GM12891 (cell line): Measurements from ENCODE around the gene RDX.

Experiments used
- DNase-seq: peaks from one replicate; pipeline ENCODE4 v3.0.0; 2011; ENCODE audit warnings: low spot score; ENCODE audit not compliant: insufficient read length
- FAIRE-seq: peaks from 2 replicates; lab custom pipeline; 2011; peaks lifted over from hg19 to GRCh38; lab: Jason Lieb, UNC
- PAX5 ChIP-seq: IDR thresholded peaks from 2 replicates; pipeline ENCODE4 v1.6.1; 2011; ENCODE audit warnings: low read length, moderate library complexity, mild to moderate bottlenecking; ENCODE audit not compliant: insufficient read depth, severe bottlenecking
- POLR2A ChIP-seq: IDR thresholded peaks from 2 replicates; pipeline ENCODE4 v1.6.1; 2011; ENCODE audit warnings: low read depth, low read length, control low read depth
- POLR2AphosphoS5 ChIP-seq: IDR thresholded peaks from 2 replicates; pipeline ENCODE4 v1.6.1; 2011; ENCODE audit warnings: low read depth, low read length, control low read depth
- POU2F2 ChIP-seq: IDR thresholded peaks from 2 replicates; pipeline ENCODE4 v1.6.1; 2011; ENCODE audit warnings: low read depth, mild to moderate bottlenecking, control low read depth, low read length, moderate library complexity
- SPI1 ChIP-seq: IDR thresholded peaks from 2 replicates; pipeline ENCODE4 v1.6.1; 2011; ENCODE audit warnings: low read depth, low read length, control low read depth
- TAF1 ChIP-seq: IDR thresholded peaks from 2 replicates; pipeline ENCODE4 v1.6.1; 2011; ENCODE audit warnings: low read depth, low read length, control low read depth

RDX gene

DNA sequence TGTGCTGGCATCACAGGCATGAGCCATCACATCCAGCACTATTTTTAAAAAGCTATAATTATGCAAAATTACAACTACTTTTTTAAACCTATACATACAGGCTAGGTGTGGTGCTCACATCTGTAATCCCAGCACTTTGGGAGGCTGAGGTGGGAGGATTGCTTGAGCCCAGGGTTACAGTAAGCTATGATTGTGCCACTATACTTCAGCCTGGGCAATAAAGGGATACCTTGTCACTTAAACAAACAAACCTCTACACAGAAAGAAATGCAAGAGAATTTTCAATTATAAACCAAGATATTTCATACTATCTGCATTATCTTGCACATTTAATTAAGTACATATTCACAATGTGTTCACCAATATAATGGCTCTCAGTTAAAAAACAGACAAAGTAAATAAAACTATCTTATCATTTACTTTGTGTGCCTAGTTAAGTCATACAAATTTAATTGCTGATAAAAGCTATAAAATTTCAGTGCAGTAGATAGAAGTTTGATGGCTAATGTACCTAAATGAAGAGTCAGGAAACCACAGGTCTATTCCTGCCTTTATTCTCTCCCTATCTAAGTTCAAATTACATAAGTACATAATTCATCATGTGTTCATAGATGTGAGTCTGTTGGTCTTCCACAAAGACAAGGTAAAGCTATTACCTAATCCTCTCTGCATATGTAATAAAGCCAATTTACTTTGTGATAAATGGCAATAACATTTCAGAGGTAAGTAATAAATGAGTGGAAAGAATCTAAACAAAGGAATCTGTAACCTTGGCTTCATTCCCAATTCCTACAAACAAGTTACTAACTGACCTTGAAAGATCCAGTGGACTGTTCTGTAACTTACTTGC is 9.0 kb upstream of the RDX start:
- DNase-seq (no peak), FAIRE-seq (no peak)
- no peak for TF ChIP-seq TAF1
- no peak for TF ChIP-seq SPI1
- TF ChIP-seq POLR2AphosphoS5 = no peak
- TF ChIP-seq POU2F2 = no peak
- no peak for TF ChIP-seq PAX5
- no peak for TF ChIP-seq POLR2A

DNA sequence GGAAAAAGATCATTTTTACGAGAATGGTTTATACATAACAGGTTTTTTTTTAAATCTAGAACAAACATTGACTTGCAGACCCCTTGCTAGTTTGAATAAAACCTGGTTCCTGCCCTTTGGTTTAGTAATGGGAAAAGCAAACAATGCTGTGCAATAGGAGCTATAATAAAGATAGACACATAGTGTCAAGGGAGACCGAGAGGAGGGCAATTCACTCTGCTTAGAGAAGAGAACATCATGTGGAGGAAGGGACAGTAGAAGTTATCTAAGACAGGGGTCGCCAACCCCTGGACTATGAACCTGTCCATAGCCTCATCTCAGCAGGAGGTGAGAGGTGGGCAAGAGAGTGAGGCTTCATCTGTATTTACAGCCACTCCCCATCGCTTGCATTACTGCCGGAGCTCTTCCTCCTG is 7.0 kb upstream of the RDX start:
- DNase-seq (no peak), FAIRE-seq (no peak)
- no peak for TF ChIP-seq POLR2A
- no peak for TF ChIP-seq PAX5
- no peak for TF ChIP-seq POLR2AphosphoS5
- no peak for TF ChIP-seq TAF1
- TF ChIP-seq SPI1 = no peak
- TF ChIP-seq POU2F2 = no peak

DNA sequence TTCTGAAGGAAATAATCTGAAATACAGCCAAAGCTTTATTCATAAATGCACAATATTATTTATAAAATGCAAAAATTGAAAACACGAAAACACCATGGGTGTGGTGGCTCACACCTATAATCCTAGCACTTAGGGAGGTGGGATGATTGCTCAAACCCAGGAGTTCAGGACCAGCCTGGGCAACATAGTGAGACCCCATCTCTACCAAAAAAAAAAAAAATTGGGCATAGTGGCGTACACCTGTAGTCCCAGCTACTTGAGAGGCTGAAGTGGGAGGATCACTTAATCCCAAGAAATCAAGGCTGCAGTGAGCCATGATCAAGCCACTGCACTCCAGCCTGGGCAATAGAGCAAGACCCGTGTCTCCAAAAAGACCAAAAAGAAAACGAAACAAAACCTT is 5.2 kb upstream of the RDX start:
- FAIRE-seq = no peak
- no peak for DNase-seq

DNA sequence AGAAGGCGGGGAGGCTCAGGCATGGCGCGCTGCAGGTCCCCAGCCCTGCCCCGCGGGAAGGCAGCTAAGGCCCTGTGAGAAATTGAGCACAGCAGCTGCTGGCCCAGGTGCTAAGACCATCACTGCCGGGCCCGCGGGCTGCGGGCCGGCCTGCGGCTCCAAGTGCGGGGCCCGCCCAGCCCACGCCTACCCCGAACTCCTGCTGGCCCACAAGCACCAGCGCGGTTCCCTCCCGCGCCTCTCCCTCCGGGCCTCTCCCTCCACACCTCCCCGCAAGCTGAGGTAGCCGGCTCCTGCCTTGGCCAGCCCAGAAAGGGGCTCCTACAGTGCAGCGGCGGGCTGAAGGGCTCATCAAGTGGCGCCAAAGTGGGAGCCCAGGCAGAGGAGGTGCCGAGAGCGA is 4.6 kb upstream of the RDX start:
- TF ChIP-seq POLR2A = no peak
- no peak for TF ChIP-seq POLR2AphosphoS5
- TF ChIP-seq POU2F2 = no peak
- no peak for TF ChIP-seq SPI1
- TF ChIP-seq TAF1 = no peak
- TF ChIP-seq PAX5 = no peak
- DNase-seq = no peak
- no peak for FAIRE-seq

More for the DNA sequence above, 5.2 kb upstream of the RDX start:
- TF ChIP-seq PAX5 (no peak), POU2F2 (no peak), POLR2A (no peak), POLR2AphosphoS5 (no peak), TAF1 (no peak), SPI1 (no peak)

DNA sequence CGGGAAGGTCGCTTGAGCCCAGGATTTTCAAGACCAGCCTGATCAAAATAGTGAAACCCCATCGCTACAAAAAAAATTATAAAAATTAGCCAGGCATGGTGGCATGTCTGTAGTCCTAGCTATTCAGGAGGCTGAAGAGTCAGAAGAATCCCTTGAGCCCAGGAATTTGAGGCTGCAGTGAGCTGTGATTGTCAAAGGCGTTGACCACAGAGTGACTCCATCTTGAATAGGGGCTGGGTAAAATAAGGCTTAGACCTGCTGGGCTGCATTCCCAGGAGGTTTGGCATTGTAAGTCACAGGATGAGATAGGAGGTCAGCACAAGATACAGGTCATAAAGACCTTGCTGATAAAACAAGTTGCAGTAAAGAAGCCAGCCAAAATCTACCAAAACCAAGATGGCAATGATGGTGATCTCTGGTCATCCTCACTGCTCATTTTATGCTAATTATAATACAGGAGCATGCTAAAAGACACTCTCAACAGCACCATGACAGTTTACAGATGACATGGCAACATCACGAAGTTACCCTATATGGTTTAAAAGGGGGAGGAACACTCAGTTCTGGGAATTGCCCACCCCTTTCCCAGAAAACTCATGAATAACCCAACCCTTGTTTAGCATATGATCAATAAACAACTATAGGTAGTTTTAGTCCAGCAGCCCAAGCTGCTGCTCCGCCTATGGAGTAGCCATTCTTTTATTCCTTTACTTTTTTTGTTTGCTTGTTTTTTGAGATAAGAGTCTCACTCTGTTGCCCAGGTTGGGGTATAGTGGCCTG is 2.8 kb upstream of the RDX start:
- no peak for TF ChIP-seq POU2F2
- TF ChIP-seq POLR2A = no peak
- no peak for TF ChIP-seq PAX5
- TF ChIP-seq SPI1 = no peak
- no peak for TF ChIP-seq TAF1
- TF ChIP-seq POLR2AphosphoS5 = no peak
- no peak for FAIRE-seq
- DNase-seq = no peak

DNA sequence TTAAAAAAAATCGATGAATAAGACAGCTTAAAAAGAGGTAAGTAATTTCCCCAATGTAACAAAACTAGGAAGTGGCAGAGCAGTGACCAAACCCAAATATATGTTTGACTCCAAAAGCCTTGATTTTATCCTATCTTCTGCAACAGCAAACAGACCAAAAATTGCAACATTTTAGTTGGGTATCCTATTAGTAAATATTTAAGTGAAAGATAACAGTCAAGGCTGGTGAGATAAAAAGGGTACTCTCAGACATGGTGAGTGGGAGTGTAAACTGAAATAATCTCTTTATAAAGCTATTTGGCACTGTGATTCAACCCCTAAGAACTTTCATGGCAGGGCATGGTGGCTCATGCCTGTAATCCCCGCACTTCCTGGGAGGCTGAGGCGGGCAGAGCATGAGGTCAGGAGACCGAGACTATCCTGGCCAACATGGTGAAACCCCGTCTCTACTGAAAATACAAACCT is 1.9 kb upstream of the RDX start:
- DNase-seq (no peak), FAIRE-seq (no peak)
- no peak for TF ChIP-seq POLR2AphosphoS5
- TF ChIP-seq SPI1 = no peak
- no peak for TF ChIP-seq TAF1
- TF ChIP-seq POLR2A = no peak
- TF ChIP-seq PAX5 = no peak
- no peak for TF ChIP-seq POU2F2

DNA sequence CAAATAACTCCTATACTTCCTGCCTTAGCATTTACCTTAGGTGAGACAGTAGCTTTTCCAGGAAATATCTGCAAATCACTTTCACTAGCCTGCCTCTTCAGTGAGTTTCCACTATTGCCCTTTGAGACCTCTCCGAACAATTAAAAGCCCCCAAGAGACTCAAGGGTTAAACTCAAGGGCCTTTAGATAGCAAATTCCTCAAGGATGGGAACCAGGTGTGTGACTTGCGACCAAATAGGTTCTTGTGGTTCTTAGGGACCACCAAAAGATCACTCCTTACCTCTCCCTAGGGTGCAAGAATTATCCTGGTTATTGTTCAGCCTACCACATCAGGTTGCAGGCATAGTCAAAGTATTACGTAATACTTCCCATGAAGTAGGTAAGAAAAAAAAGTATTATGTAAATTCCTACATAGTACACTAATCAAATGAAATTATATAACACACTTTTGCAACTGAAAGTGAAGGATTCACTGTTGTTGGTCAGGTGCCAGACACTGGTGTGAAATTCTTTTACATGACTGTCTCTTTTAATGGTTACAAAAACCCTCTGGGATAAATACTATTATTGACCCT is 1.4 kb upstream of the RDX start:
- FAIRE-seq (no peak), DNase-seq (no peak)
- TF ChIP-seq POLR2A = no peak
- no peak for TF ChIP-seq PAX5
- TF ChIP-seq POU2F2 = no peak
- TF ChIP-seq POLR2AphosphoS5 = no peak
- no peak for TF ChIP-seq SPI1
- TF ChIP-seq TAF1 = no peak

DNA sequence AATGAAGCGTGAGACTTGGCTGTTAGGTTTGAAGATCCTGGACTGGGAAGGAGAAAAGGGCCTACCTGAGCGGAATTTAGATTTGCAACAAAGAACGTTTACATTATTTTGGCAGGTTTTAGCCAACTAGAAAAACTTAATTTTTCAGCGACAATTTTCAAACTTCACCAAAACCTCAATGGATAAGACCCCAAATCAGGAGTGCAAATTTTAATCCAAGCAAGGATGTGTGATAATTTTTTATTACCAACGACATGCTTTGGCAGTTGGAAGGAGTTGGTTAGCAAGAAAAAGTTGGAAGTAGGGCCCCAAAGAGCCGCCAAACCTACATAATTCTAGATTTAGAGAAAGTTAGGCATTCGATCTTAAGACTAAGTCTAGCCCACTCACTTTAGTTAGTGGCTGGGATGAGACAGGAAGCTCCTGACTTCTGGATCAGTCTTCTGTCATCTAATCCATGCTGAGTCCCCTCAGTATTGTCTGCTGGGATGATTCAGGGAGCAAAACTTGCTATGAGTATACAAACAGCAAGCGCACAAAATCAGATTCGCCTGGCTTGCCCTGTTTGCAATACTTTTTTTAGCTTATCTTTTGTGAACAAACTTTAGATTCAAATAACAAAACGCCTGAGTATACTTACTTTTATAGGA is 787 bp upstream of the RDX start:
- TF ChIP-seq POLR2AphosphoS5 (no peak), SPI1 (no peak), POU2F2 (no peak), PAX5 (no peak), TAF1 (no peak), POLR2A (no peak)
- no peak for DNase-seq
- no peak for FAIRE-seq

DNA sequence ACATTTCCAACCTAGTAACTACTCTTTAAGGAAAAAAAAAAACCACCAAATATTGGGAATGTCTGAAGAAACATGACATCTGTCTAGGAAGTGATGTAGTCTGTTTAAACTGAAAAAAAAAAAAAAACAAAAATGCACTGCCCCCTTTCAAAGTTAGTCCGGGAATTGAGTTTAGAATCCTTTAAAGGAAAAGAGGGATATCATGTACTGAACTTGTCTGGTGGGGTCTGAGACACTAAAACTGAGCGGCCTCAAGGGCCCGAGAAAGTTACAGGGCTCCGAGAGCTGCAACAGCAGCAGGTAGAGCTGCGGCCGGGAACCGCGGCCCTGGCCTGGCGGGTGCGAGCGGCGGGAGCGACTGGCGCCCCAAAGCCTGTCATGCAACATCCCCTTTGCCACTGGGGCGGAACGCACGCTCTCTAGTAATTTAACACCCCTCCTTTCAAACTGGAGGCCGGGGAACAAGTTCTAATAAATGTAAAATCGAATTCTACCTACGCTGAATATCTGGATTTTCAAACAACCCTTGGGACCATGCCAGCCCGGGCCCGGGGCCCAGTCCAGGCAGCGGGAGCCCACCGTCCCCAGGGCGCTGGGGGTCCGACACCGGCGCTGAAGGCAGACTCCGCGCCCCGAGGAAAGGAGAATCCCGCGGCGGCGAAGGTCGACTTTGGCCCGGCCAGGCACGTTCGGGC is 736 bp downstream of the RDX start:
- FAIRE-seq (peak; percentile 47), DNase-seq (peak; percentile 62)
- TF ChIP-seq POLR2A (peak; percentile 58; the same call in 1 of the 2 replicates), POU2F2 (no peak), PAX5 (peak; percentile 77), TAF1 (peak; percentile 58; the same call in 1 of the 2 replicates)
